ENCODE data around the gene FRMD4A. TPM values are rescaled to one million over a fixed set of nuclear protein-coding genes. Genes with fewer than 3 reads are reported as not detected.

The FRMD4A gene
- total RNA-seq, 4 donors from 2014 or later: 5.6 to 34.1 (median 19.4) TPM

DNA sequence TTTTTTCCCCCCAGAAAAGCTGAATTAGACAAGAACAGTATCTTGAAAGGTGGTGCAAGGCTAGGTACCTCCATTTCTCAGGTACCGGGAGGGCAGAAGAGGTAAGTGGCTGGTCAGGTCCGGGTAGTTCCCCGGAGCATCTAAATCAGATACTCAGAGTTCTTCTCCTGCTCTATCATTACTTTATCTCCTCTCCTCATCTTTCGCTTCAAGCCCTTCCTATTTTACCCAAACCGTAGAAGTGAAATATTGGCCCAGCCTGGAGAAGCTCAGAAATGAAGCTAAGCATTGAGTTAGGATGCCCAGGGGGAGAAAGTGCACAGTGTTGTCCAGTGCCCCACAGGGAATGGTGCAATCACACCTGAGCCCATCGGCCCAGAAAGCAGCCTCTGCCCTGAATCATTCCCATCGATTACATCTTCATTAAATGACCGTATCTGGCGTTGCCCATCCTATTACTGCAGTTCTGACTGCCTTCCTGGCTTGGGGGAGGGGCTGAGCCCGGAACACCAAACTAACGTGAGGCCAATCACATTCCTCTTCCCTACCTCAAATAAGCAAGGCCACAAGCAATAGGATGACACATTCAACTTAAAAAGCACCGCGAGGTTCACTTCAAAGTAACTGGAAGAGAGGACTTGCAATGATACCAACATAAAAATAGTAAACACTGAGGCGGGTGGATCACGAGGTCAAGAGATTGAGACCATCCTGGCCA is 627.5 kb downstream of the FRMD4A start:
- TF ChIP-seq CTCF (IDR thresholded peaks at IDR 0.05) (no peak), POLR2A (IDR thresholded peaks at IDR 0.05) (no peak)
- Histone ChIP-seq H3K4me1 (no peaks in the 10 kb centered on the region), H3K27ac (no peak overlapping the region)

DNA sequence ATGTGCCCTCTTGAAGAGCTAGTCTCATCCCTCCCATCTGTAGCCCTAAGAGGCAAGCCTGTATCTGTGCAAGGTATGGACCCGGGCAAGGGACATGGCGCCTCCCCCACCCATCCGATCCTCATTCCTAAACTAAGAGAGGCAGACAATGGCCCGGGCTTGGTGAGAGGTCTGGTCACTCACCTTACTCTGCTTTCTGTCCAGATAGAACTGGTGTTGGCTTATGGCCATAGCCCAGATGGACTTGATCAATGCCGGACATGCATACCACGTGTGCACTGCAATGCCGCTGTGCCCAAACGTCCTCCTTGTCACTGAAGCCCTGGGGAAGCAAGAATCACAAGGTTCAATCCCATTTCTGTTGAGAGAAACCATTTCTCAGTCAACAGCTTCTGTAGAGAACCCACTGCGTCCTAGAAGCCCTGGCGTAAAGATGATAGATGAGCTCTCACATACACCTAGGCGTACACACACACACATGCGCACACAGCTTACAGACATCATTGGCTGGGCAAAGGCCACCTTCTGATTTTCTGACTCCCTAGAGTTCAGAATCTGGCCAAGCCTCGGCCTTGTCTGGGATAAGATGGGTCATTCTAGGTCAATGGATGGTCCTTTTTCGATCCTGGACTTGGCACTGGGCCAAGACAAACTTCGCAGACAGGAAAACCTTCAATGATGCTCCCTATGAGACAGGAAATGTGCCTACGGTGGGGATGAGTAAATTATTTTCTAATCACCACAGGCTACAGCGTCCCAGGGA is 629.4 kb downstream of the FRMD4A start:
- TF ChIP-seq CTCF (IDR thresholded peaks at IDR 0.05): no peak
- no peak for TF ChIP-seq POLR2A (IDR thresholded peaks at IDR 0.05)
- Histone ChIP-seq H3K9me3 (no peaks in the 10 kb centered on the region), H3K27ac (no peak overlapping the region), H3K27me3 (no peaks in the 10 kb centered on the region), H3K36me3 (no peaks in the 10 kb centered on the region), H3K4me1 (no peaks in the 10 kb centered on the region), H3K4me3 (no peak overlapping the region)
- no peak for DNase-seq
- intact Hi-C loops (cut with DNase I; ENCODE audit: low total_unique reads): no loop called here

More for the DNA sequence above, 627.5 kb downstream of the FRMD4A start:
- intact Hi-C loops (cut with DNase I; ENCODE audit: low total_unique reads): no loop called here
- Histone ChIP-seq H3K36me3 (no peaks in the 10 kb centered on the region), H3K9me3 (no peaks in the 10 kb centered on the region), H3K27me3 (no peaks in the 10 kb centered on the region), H3K4me3 (no peak overlapping the region)
- DNase-seq: no peak

DNA sequence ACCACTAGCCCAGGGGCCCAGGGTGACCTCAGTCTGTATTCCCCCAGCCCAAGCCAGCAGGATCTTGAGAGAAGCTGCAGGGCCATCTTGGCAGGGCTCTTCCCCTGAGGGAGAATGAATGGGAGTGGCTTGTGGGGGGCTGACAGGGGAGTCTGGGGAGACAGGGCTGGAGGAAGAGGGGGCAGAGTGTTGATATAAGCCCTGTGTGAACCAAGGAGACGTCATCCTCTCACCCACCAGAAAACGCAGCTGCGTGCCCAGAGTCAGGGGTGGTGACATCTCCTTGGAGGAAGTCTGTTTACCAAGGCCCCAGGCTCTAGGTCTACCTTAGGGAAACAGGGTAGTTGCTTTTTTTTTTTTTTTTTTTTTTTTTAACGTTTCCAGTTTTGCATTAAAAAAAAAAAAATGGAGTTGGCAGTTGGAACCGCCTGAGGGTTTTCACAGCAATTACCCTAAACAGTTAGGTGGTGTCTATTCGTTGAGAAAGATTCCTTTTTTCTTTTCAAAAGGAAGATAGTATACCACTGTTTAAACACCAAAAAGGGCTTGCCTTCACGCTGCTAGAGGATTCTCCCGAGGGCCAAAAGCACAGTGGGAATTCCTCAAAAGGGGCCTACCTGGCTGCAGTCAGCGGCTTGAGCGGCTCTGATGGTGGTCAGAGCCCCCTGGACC is 630.1 kb downstream of the FRMD4A start:
- H3K9me3 ChIP-seq: no peaks in the 10 kb centered on the region
- H3K4me1 ChIP-seq: no peaks in the 10 kb centered on the region
- intact Hi-C loops (cut with DNase I; ENCODE audit: low total_unique reads): no loop called here
- no peak overlapping the region for H3K4me3 ChIP-seq
- DNase-seq: no peak
- no peaks in the 10 kb centered on the region for H3K36me3 ChIP-seq
- TF ChIP-seq CTCF (IDR thresholded peaks at IDR 0.05) (no peak), POLR2A (IDR thresholded peaks at IDR 0.05) (no peak)
- H3K27ac ChIP-seq: no peak overlapping the region
- H3K27me3 ChIP-seq: no peaks in the 10 kb centered on the region

DNA sequence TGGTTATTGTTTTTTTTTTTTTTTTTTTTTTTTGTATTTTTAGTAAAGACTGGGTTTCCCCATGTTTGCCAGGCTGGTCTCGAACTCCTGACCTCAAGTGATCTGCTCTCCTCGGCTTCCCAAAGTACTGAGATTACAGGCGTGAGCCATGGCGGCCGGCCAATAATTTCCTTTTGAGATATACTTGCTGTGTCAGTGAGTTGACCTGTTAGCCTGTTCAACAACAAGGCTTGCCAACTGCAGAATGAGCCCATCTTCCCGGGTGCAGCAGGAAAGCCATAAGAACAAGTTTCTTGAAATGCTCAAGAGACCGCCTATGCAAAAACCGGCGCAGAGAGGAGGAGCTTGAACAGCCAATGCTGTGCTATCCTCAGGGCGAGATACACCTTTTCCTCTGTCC is 631.5 kb downstream of the FRMD4A start:
- no peaks in the 10 kb centered on the region for H3K27me3 ChIP-seq
- TF ChIP-seq CTCF (IDR thresholded peaks at IDR 0.05) (no peak), POLR2A (IDR thresholded peaks at IDR 0.05) (no peak)
- H3K4me3 ChIP-seq: no peak overlapping the region
- H3K36me3 ChIP-seq: no peaks in the 10 kb centered on the region
- no peaks in the 10 kb centered on the region for H3K9me3 ChIP-seq
- intact Hi-C loops (cut with DNase I; ENCODE audit: low total_unique reads): no loop called here
- no peak overlapping the region for H3K27ac ChIP-seq
- DNase-seq: no peak
- H3K4me1 ChIP-seq: no peaks in the 10 kb centered on the region

- H3K4me1 ChIP-seq: no peaks in the 10 kb centered on the region
- H3K36me3 ChIP-seq: no peaks in the 10 kb centered on the region
- H3K4me3 ChIP-seq: no peak overlapping the region
- no peaks in the 10 kb centered on the region for H3K27me3 ChIP-seq
- no peak for TF ChIP-seq CTCF (IDR thresholded peaks at IDR 0.05)
- no peak for TF ChIP-seq POLR2A (IDR thresholded peaks at IDR 0.05)
- no peak for DNase-seq
- H3K27ac ChIP-seq: no peak overlapping the region
- intact Hi-C loops (cut with DNase I; ENCODE audit: low total_unique reads): no loop called here
- no peaks in the 10 kb centered on the region for H3K9me3 ChIP-seq
These were observed 632.5 kb downstream of the FRMD4A start for GRCh38 chr10:13698217-13698616.

Measured in uterus (tissue), 4 donors.